Neuron (in vitro differentiated cells): Measurements from ENCODE around the gene TMEM132C.
"Not testable (repeated sequence)": the region's sequence is repeated elsewhere in the genome, so short reads cannot be mapped to it uniquely, and the experiment has no call there.

Experiments
- H2AFZ ChIP-seq: one replicate; pipeline ENCODE4 v1.6.1; 2013; ENCODE audit warnings: low read depth, mild to moderate bottlenecking, inconsistent platforms, low read length, moderate library complexity
- H3K27me3 ChIP-seq: one replicate; pipeline ENCODE4 v1.6.1; 2013; ENCODE audit warnings: low read length; ENCODE audit not compliant: insufficient read depth
- H3K36me3 ChIP-seq: one replicate; pipeline ENCODE4 v1.6.1; 2013; ENCODE audit warnings: low read length; ENCODE audit not compliant: insufficient read depth
- H3K4me1 ChIP-seq: one replicate; pipeline ENCODE4 v1.6.1; 2013; ENCODE audit warnings: low read length; ENCODE audit not compliant: insufficient read depth
- H3K4me3 ChIP-seq: 2 replicates; pipeline ENCODE4 v1.5.1; 2013; ENCODE audit warnings: mild to moderate bottlenecking, low read length, moderate library complexity
- H3K9me3 ChIP-seq: one replicate; pipeline ENCODE4 v1.6.1; 2013; ENCODE audit warnings: low read length

TMEM132C gene

DNA sequence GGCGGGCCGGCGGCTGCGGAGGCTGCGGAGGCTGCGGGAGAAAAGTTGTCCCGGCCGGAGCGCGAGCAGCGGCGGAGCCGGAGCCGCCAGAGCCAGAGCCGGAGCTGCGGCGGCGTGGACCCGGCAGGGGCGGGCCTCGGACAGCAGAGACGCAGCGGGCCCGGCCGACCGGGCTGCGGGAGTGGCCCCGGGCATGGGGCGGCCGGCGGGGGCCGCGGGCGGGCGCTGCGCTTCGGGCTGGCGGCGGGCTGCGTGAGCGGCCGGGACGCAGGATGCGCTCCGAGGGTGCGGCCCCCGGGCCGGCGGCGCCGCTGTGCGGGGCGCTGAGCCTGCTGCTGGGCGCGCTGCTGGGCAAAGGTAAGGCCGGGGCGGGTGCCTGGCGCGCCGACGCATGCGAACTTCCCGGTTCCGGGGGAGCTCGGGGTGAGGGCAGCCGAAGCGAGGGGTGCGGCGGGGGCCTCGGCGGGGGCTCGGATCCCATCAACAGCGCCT lies at the start of gene TMEM132C:
Gene TMEM132C, plus strand, starts transcription at position 40 of the 492 bp plus-strand sequence. Its CDS starts 233 bp downstream, at position 273.
- peak within 1 kb of the TSS; percentile 33 for H3K4me3 ChIP-seq
- H3K4me1 ChIP-seq = peaks cover 28% of the 10 kb centered on the region
- no peaks in the 10 kb centered on the region for H3K36me3 ChIP-seq
- peaks cover 2% of the 10 kb centered on the region for H3K9me3 ChIP-seq
- H3K27me3 ChIP-seq = peaks cover 32% of the 10 kb centered on the region
- peak within 1 kb of the TSS; percentile 83 for H2AFZ ChIP-seq

DNA sequence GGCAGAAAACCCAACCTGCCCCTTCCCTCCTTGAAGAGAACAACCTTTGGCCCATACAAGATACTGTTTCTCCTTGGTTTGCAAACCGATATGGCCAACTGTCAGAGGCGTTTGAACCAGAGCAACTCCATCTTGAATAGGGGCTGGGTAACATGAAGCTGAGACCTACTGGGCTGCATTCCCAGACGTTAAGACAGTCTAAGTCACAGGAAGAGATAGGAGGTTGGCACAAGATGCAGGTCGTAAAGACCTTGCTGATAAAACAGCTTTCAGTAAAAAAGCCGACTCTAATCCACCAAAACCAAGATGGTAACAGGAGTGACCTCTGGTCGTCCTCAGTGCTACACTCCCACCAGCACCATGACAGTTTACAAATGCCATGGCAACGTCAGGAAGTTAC lies 42.7 kb upstream of the TMEM132C start:
- Histone ChIP-seq H3K9me3 (no peaks in the 10 kb centered on the region), H3K4me3 (no peak overlapping the region), H3K27me3 (peaks cover 3% of the 10 kb centered on the region), H3K36me3 (no peaks in the 10 kb centered on the region), H2AFZ (no peak overlapping the region), H3K4me1 (no peaks in the 10 kb centered on the region)

DNA sequence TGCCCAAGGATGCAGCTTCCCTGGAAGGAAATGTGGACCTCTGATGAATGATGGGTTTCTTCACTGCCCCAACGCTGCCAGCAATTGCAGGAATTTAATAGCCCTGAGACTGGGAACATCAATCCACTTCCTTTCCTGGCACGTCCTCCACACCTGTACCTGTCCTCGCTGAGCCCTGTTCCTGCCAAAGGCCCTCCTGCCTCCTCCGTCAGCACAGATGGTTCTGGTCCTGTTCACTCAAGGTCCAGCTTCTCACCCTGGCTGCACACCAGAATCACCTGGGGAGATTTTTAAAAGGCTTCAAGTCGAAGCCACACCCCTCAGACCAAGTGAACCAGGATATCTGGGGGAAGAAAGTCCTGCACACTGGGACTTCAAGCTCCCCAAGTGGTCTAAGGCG lies 38.4 kb upstream of the TMEM132C start:
- H3K27me3 ChIP-seq = peaks cover 3% of the 10 kb centered on the region
- H2AFZ ChIP-seq = no peak overlapping the region
- no peak overlapping the region for H3K4me3 ChIP-seq
- no peaks in the 10 kb centered on the region for H3K9me3 ChIP-seq
- H3K36me3 ChIP-seq = no peaks in the 10 kb centered on the region
- H3K4me1 ChIP-seq = no peaks in the 10 kb centered on the region

DNA sequence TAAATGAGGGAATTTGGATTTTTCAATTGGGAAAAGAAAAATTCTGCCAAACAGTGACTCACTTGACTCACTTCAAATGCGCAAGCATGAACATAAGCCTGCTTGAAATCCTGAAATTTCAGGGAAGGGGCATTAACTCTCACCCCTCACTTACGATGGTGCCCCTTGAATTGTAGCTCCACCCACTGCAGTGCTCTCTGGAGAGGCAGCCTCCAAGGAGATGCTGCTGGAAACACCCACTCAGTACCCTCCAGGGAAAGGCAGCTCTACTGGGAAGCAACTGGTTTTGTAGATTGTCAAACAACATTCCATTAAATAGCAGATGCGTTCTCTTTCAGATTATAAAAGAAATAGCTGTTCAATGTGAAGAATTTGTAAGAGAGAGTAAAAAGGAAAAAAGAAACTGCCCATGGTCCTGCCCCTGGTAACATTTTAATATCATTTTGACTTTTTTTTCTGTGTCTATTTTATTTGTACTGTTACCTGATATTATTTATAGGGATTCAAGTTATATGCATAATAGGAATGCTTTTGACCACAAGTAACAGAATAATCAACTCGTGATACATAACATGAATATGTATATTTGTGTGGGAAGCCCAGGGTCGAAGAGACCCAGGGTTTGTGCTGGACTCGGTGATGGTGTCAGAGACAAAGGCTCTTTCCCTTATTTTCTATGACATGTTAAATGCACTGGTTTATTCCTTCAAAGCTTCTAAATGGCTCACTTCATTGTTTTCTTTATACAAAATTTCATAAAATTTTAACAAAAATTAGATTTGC lies 31.1 kb upstream of the TMEM132C start:
- Histone ChIP-seq H2AFZ (no peak overlapping the region), H3K36me3 (no peaks in the 10 kb centered on the region), H3K4me1 (no peaks in the 10 kb centered on the region), H3K4me3 (no peak overlapping the region), H3K27me3 (peaks cover 4% of the 10 kb centered on the region), H3K9me3 (no peaks in the 10 kb centered on the region)

DNA sequence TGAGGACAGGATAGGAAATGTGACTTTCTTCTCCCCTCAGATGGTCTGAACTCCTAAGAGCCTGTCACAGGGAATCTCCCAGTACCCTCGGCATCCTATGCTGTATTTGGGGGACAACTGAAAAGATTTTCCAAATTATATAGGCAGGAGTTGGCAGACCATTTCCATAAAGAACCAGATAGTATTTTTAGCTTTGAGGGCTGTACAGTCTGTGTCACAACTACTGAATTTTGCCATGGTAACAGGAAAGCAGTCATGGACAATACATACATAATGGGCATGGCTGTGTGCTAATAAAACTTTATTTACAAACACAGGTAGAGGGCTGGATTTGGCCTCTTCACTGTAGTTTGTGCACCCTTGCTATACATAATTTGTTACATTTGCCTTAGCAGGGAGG lies 30.4 kb upstream of the TMEM132C start:
- Histone ChIP-seq H3K36me3 (no peaks in the 10 kb centered on the region), H3K27me3 (peaks cover 4% of the 10 kb centered on the region), H2AFZ (no peak overlapping the region), H3K4me1 (no peaks in the 10 kb centered on the region), H3K9me3 (no peaks in the 10 kb centered on the region), H3K4me3 (no peak overlapping the region)

DNA sequence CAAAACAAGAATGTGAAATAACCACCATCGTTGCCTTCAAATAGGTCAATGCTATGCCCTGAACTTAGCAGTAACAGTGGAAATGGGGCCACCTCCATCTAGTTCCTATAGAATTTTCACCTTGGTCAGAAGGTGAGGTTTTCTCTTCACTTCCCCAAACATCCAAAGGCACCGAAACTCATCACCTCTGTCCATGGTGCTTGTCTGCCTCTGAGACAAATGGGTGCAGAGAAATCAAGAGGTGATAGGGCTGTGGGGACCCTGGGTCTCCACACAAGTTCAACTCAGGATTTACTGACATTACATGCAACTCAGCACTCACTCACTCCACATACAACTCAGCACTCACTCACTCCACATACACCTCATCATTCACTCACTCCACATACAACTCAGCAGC lies 26.2 kb upstream of the TMEM132C start:
- H3K27me3 ChIP-seq = no peaks in the 10 kb centered on the region
- no peaks in the 10 kb centered on the region for H3K4me1 ChIP-seq
- H2AFZ ChIP-seq = no peak overlapping the region
- H3K9me3 ChIP-seq = no peaks in the 10 kb centered on the region
- no peaks in the 10 kb centered on the region for H3K36me3 ChIP-seq
- H3K4me3 ChIP-seq = no peak overlapping the region

DNA sequence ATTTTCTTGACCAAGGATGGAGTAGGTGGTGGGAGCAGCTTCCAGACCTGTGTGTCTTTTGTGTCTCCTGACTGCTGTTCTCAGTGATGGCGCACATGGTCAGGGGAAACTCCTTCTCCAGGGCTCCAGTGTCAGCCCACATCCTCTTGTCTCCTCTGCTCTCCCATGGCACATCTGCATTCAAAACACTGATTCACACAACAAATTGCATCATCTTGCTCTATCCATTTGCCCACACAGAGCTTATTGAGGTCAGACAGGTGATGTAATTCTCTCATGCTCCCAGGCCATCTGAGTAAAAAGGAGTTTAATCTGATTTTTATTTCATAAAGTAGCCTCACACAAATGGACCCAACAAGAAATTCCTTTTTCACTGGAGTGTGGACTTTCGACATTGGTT lies 21.8 kb upstream of the TMEM132C start:
- Histone ChIP-seq H2AFZ (no peak overlapping the region), H3K36me3 (no peaks in the 10 kb centered on the region), H3K4me1 (no peaks in the 10 kb centered on the region), H3K4me3 (no peak overlapping the region), H3K27me3 (no peaks in the 10 kb centered on the region), H3K9me3 (no peaks in the 10 kb centered on the region)

DNA sequence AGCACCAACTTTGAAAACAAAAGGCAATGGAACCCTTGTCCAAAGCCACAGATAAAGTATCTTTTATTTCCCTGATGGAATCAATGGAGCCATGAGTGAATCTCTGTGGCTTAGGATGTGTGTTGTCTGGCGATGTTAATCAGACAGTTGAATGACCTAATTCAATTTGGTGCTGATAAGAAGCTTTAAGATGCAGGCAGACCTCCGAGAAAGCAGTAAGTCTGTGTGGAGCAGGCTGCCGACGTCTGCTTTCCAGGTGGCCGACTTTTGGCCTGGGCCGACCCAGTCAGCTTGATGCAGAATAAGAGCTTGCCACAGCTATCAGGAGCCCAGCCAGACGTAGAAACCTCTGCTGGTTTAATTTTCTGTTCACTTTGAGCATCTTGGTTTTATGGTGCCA lies 21.1 kb upstream of the TMEM132C start:
- Histone ChIP-seq H2AFZ (no peak overlapping the region), H3K4me1 (no peaks in the 10 kb centered on the region), H3K9me3 (no peaks in the 10 kb centered on the region), H3K27me3 (no peaks in the 10 kb centered on the region), H3K36me3 (no peaks in the 10 kb centered on the region), H3K4me3 (no peak overlapping the region)

DNA sequence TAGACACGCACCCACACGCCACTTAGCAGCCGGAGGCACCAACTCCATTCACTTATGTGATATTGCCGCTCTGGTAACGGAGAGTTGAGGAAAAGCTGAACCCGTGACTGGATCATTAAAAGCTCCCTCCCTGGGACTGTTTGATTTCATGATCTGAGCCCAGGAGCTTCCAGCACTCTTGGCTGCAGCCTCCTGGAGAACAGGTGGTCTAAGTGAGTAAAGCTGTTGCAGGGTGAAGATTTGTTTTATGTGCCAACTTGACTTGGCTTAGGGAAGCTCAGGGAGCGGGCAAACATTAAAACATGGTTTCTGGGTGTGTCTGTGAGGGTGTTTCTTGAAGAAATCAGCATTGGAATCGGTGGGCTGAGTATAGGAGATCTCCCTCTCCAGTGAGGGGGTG lies 16.9 kb upstream of the TMEM132C start:
- Histone ChIP-seq H3K4me3 (no peak overlapping the region), H2AFZ (no peak overlapping the region), H3K27me3 (no peaks in the 10 kb centered on the region), H3K9me3 (no peaks in the 10 kb centered on the region), H3K36me3 (no peaks in the 10 kb centered on the region), H3K4me1 (no peaks in the 10 kb centered on the region)

DNA sequence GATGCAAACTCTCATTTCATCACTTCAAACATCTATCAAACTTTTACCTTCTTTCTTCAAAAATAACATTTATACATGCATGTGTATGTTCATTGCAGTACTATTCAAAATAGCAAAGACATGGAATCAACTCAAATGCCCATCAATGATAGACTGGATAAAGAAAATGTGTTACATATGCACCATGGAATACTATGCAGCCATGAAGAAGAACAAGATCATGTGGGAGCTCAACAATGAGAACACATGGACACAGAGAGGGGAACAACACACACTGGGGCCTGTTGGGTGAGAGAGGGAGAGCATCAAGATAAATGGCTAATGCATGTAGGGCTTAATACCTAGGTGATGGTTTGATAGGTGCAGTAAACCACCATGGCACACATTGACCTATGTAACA lies 13.1 kb upstream of the TMEM132C start:
- H2AFZ ChIP-seq, H3K4me3 ChIP-seq, H3K9me3 ChIP-seq, H3K27me3 ChIP-seq, H3K4me1 ChIP-seq, H3K36me3 ChIP-seq: not testable (repeated sequence)

DNA sequence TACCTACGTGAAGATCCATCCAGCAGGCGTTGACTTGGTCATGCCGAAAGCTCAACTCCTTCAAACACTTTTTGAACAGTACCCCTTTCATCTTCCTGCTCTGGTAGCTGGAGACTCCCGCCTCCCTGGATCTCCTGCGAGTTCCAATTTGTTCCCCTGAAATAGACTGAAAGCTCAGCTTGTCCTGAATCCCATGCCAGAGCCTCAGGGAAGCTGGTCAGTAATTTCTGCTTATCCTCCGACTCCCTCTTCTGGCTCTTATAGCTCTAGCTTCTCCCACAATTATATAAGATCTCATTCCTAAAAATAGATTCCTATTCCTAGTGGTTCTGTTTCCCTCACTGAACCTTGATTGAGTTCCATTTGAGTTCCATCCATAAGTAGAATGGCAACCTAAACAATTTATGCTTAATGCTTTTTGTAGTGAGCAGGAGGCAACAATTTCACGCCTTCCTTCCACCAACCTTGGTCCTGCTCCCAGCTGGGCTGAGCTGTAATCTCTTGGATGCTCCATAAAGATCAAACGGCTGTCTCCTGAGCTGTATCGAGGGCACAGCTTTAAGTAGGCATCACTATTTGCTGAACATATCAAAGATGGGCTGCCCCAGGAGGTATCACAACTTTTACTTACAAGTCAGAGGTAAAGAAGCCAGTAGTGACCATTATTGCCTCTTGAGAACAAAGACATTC lies 8.0 kb upstream of the TMEM132C start:
- H2AFZ ChIP-seq = no peak overlapping the region
- H3K9me3 ChIP-seq = peaks cover 2% of the 10 kb centered on the region

DNA sequence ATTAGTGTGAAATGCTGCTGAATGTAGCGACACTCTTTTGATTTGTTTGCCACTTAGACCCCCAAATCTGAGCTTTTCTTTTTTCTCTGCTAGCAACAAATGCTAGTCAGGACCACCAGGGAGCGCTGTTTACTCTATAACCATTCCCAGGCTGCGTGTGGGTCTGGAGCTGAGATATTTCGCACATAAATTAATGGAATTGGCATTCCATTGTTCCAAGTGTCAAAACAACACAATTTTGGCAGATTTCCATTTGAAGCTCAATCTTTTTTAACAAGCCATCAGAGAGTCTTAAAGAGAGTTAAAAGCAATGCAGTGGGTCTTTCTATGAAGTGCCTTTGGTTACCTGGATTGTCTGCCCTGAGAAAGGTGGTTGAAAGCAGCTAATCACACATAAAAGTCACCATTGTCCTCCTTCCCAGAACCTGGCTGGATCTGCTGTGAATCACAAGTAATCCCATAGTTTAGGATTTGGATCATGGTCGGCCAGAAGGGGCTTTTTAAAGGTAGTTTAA lies 7.4 kb upstream of the TMEM132C start:
- Histone ChIP-seq H2AFZ (no peak overlapping the region), H3K27me3 (no peaks in the 10 kb centered on the region), H3K36me3 (no peaks in the 10 kb centered on the region), H3K4me1 (peaks cover 3% of the 10 kb centered on the region), H3K4me3 (no peak overlapping the region), H3K9me3 (peaks cover 2% of the 10 kb centered on the region)

More for the DNA sequence above, 8.0 kb upstream of the TMEM132C start:
- no peaks in the 10 kb centered on the region for H3K36me3 ChIP-seq
- no peaks in the 10 kb centered on the region for H3K27me3 ChIP-seq
- H3K4me3 ChIP-seq = no peak overlapping the region
- peaks cover 3% of the 10 kb centered on the region for H3K4me1 ChIP-seq

DNA sequence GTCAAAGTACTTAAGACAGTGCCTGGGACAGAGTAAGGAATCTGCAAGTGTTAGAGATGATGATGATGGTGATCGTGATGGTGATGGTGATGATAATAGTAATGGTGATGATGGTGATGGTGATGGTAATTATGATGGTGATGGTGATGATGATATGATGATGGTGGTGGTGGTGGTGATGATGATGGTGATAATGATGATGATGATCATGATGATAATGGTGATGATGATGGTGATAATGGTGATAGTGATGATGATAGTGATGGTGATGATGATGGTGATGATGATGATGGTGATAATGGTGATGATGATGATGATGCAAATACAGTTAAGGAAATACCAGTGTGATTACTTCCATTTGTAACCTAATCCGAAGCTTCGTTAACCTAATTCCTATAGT lies 5.2 kb upstream of the TMEM132C start:
- peaks cover 2% of the 10 kb centered on the region for H3K9me3 ChIP-seq

More for the DNA sequence above, 5.2 kb upstream of the TMEM132C start:
- H2AFZ ChIP-seq = no peak overlapping the region
- H3K36me3 ChIP-seq = no peaks in the 10 kb centered on the region
- peaks cover 12% of the 10 kb centered on the region for H3K27me3 ChIP-seq
- no peak overlapping the region for H3K4me3 ChIP-seq
- peaks cover 7% of the 10 kb centered on the region for H3K4me1 ChIP-seq
